Keratinocyte (primary cell): ENCODE results near the gene C10orf67. TPM values are rescaled to one million over a fixed set of nuclear protein-coding genes. Genes with fewer than 3 reads are reported as not detected.
A peak's percentile ranks its signal among the peaks of the same experiment; 100 is the strongest.

Experiments used
- DNase-seq: peaks from one replicate; pipeline ENCODE4 v3.0.0-alpha.2; 2011; ENCODE audit warnings: low read depth, missing footprints, low spot score
- FAIRE-seq: peaks from 2 replicates; lab custom pipeline; 2011; peaks lifted over from hg19 to GRCh38; lab: Jason Lieb, UNC
- H2AFZ ChIP-seq: 2 replicates; pipeline ENCODE4 v1.6.0; 2012; ENCODE audit warnings: low read length, control low read depth, inconsistent platforms; ENCODE audit not compliant: control insufficient read depth
- H3K27ac ChIP-seq: 2 replicates; pipeline ENCODE4 v1.5.1; 2011; ENCODE audit warnings: low read length; ENCODE audit not compliant: control insufficient read depth, insufficient read depth
- H3K27me3 ChIP-seq: 3 replicates; pipeline ENCODE4 v1.6.0; 2011; ENCODE audit warnings: low read length; ENCODE audit not compliant: control insufficient read depth, insufficient read depth; ENCODE audit errors: extremely low read depth
- H3K36me3 ChIP-seq, 2 experiments: 2 replicates in 1 of 2; 3 replicates in 1 of 2; pipeline ENCODE4 v1.5.1; 2011; ENCODE audit warnings: low read length in 2 of 2, mild to moderate bottlenecking in 1 of 2; ENCODE audit not compliant: control insufficient read depth in 2 of 2, insufficient read depth in 2 of 2; ENCODE audit errors: extremely low read depth in 1 of 2
- H3K4me1 ChIP-seq: 3 replicates; pipeline ENCODE4 v1.5.1; 2011; ENCODE audit warnings: low read length; ENCODE audit not compliant: control insufficient read depth, insufficient read depth; ENCODE audit errors: extremely low read depth
- H3K4me2 ChIP-seq: 3 replicates; pipeline ENCODE4 v1.6.0; 2011; ENCODE audit warnings: low read depth, low read length; ENCODE audit not compliant: control insufficient read depth, insufficient read depth; ENCODE audit errors: extremely low read depth
- H3K4me3 ChIP-seq, 3 experiments: fragments of 200-600 bp in 1 of 3; sonication (generic) in 1 of 3; 2 replicates in 2 of 3; 3 replicates in 1 of 3; pipeline ENCODE4 v1.5.1; 2011 to 2016; ENCODE audit warnings: low read length in 3 of 3, mild to moderate bottlenecking in 3 of 3, control low read depth in 2 of 3, inconsistent platforms in 1 of 3, low read depth in 1 of 3, mixed read lengths in 1 of 3, mixed run types in 1 of 3, moderate library complexity in 1 of 3; ENCODE audit not compliant: control insufficient read depth in 2 of 3, insufficient read depth in 2 of 3; ENCODE audit errors: extremely low read depth in 1 of 3
- H3K79me2 ChIP-seq: 2 replicates; pipeline ENCODE4 v1.6.0; 2012; ENCODE audit warnings: low read length; ENCODE audit not compliant: control insufficient read depth, insufficient read depth
- H3K9ac ChIP-seq: 3 replicates; pipeline ENCODE4 v1.6.0; 2011; ENCODE audit warnings: low read length; ENCODE audit not compliant: control insufficient read depth, insufficient read depth; ENCODE audit errors: extremely low read depth
- H3K9me1 ChIP-seq: 3 replicates; pipeline ENCODE4 v1.6.0; 2011; ENCODE audit warnings: low read length; ENCODE audit not compliant: control insufficient read depth, insufficient read depth; ENCODE audit errors: extremely low read depth
- H3K9me3 ChIP-seq: 2 replicates; pipeline ENCODE4 v1.5.1; 2012; ENCODE audit warnings: low read depth, low read length; ENCODE audit not compliant: control insufficient read depth
- H4K20me1 ChIP-seq: 3 replicates; pipeline ENCODE4 v1.6.0; 2011; ENCODE audit warnings: low read length; ENCODE audit not compliant: control insufficient read depth, insufficient read depth; ENCODE audit errors: extremely low read depth
- EZH2 ChIP-seq: IDR thresholded peaks from one replicate; pipeline ENCODE4 v1.6.1; 2012; ENCODE audit warnings: inconsistent platforms, mild to moderate bottlenecking, low read length, moderate library complexity
- dilution Hi-C: fragments of 300-500 bp; cut with MboI; formaldehyde crosslinking; loops from one replicate; pipeline ENCODE4 v1.7.0; 2020; ENCODE audit warnings: low sequenced_read_pairs; ENCODE audit not compliant: extremely low pct_ligation_motif_present
- polyA plus RNA-seq, 5 experiments: library from polyadenylated mRNA; depleted of rRNA in 3 of 5; stranded (reverse) in 3 of 5; stranded (forward) in 1 of 5; unstranded in 1 of 5; fragments of >200 nt; gene quantifications; 1 replicate in 1 of 5; 2 replicates in 3 of 5; 3 replicates in 1 of 5; pipeline versions ENCODE4 v1.2.1 to v1.2.3, GENCODE V29; 2011 to 2012; ENCODE audit warnings: missing spikeins in 2 of 5, low read depth in 1 of 5, low replicate concordance in 1 of 5
- TF ChIP-seq, protein P1 (sequence below), 3 experiments: IDR thresholded peaks in 1 of 3; conservative IDR thresholded peaks in 1 of 3; optimal IDR thresholded peaks in 1 of 3; 2 replicates in 2 of 3; 3 replicates in 1 of 3; pipeline versions ENCODE3 to v1.5.1; 2011; ENCODE audit warnings: low read length in 3 of 3, mild to moderate bottlenecking in 3 of 3, moderate library complexity in 2 of 3, control low read depth in 1 of 3, inconsistent platforms in 1 of 3; ENCODE audit not compliant: insufficient read depth in 2 of 3; ENCODE audit errors: extremely low read depth in 1 of 3

The C10orf67 gene
- polyA plus RNA-seq, 1 donor (not counting 4 experiments of a cell fraction or from before 2014, with no cell fraction given) = 0.26 TPM

- no peak for FAIRE-seq
- Histone ChIP-seq H2AFZ (no peak within 1 kb of the TSS), H3K9me3 (no peaks in the 10 kb centered on the region), H3K36me3 (no peaks in the 10 kb centered on the region), H3K9ac (no peak within 1 kb of the TSS), H4K20me1 (no peaks in the 10 kb centered on the region), H3K4me2 (no peak within 1 kb of the TSS), H3K9me1 (no peaks in the 10 kb centered on the region), H3K4me3 (no peak within 1 kb of the TSS), H3K4me1 (no peaks in the 10 kb centered on the region), H3K27ac (no peak within 1 kb of the TSS), H3K79me2 (no peaks in the 10 kb centered on the region), H3K27me3 (peaks cover 88% of the 10 kb centered on the region)
- no peak for DNase-seq
- dilution Hi-C loops = no loop called here
- TF ChIP-seq EZH2 = peak; percentile 66
- TF ChIP-seq, protein P1, sequence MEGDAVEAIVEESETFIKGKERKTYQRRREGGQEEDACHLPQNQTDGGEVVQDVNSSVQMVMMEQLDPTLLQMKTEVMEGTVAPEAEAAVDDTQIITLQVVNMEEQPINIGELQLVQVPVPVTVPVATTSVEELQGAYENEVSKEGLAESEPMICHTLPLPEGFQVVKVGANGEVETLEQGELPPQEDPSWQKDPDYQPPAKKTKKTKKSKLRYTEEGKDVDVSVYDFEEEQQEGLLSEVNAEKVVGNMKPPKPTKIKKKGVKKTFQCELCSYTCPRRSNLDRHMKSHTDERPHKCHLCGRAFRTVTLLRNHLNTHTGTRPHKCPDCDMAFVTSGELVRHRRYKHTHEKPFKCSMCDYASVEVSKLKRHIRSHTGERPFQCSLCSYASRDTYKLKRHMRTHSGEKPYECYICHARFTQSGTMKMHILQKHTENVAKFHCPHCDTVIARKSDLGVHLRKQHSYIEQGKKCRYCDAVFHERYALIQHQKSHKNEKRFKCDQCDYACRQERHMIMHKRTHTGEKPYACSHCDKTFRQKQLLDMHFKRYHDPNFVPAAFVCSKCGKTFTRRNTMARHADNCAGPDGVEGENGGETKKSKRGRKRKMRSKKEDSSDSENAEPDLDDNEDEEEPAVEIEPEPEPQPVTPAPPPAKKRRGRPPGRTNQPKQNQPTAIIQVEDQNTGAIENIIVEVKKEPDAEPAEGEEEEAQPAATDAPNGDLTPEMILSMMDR (optimal IDR thresholded peaks at IDR 0.05 in 1 of 3, IDR thresholded peaks at IDR 0.05 in 1 of 3, conservative IDR thresholded peaks at IDR 0.05 in 1 of 3; ENCODE audit: extremely low read depth in 1 of 3, insufficient read depth in 2 of 3, low read length in 3 of 3) = no peak
Observed at GRCh38 chr10:23191764-23192711, 152.6 kb downstream of the C10orf67 start, which contains the start of gene PTF1A. Gene PTF1A (plus strand): TSS chr10:23192312. CDS start chr10:23192531, 219 bp downstream.

- DNase-seq (no peak), FAIRE-seq (no peak)
- H3K79me2 ChIP-seq = no peaks in the 10 kb centered on the region
- H3K4me3 ChIP-seq = no peak overlapping the region
- dilution Hi-C loops = no loop called here
- peaks cover 79% of the 10 kb centered on the region for H3K27me3 ChIP-seq
- no peaks in the 10 kb centered on the region for H3K4me1 ChIP-seq
- H3K4me2 ChIP-seq = no peak overlapping the region
- no peaks in the 10 kb centered on the region for H3K36me3 ChIP-seq
- no peak for TF ChIP-seq EZH2
- TF ChIP-seq, protein P1 (optimal IDR thresholded peaks at IDR 0.05 in 1 of 3, IDR thresholded peaks at IDR 0.05 in 1 of 3, conservative IDR thresholded peaks at IDR 0.05 in 1 of 3; ENCODE audit: extremely low read depth in 1 of 3, insufficient read depth in 2 of 3, low read length in 3 of 3) = no peak
- H4K20me1 ChIP-seq = no peaks in the 10 kb centered on the region
- no peaks in the 10 kb centered on the region for H3K9me3 ChIP-seq
- no peak overlapping the region for H2AFZ ChIP-seq
- H3K9ac ChIP-seq = no peak overlapping the region
- H3K27ac ChIP-seq = no peak overlapping the region
- H3K9me1 ChIP-seq = no peaks in the 10 kb centered on the region
Observed at GRCh38 chr10:23190872-23191763, 153.5 kb downstream of the C10orf67 start.
